Esophagus squamous epithelium (tissue), 4 donors: Measurements from ENCODE around the gene BLVRB.

Experiments
- CTCF ChIP-seq, 6 experiments: fragments of 450-650 bp in 4 of 6; fragments of 200-600 bp in 2 of 6; sonication (generic) in 2 of 6; IDR thresholded peaks; one replicate each; pipeline ENCODE4 v1.5.1; 2016 to 2019; ENCODE audit warnings: antibody characterized with exemption in 6 of 6, mild to moderate bottlenecking in 4 of 6, moderate library complexity in 4 of 6
- POLR2A ChIP-seq, 4 donors: fragments of 450-650 bp; IDR thresholded peaks; one replicate each; pipeline ENCODE4 v1.6.1; 2017; ENCODE audit warnings: antibody characterized with exemption in 4 of 4, mild to moderate bottlenecking in 4 of 4, moderate library complexity in 3 of 4

GRCh38 chr19:40452016-40452415 lies 13.5 kb downstream of the BLVRB start:
- no peak for TF ChIP-seq CTCF (IDR thresholded peaks at IDR 0.05)
- TF ChIP-seq POLR2A (IDR thresholded peaks at IDR 0.05), result no peak
